ENCODE results near the gene SEC14L5.

The SEC14L5 gene

GRCh38 chr16:4987580-4988374 is 29.6 kb downstream of the SEC14L5 start:
- DNase-seq (ENCODE audit: low spot score) = no peak

GRCh38 chr16:4988647-4989046 is 30.5 kb downstream of the SEC14L5 start:
- no peak for DNase-seq (ENCODE audit: low spot score)

GRCh38 chr16:4989391-4990006 is 31.4 kb downstream of the SEC14L5 start:
- DNase-seq (ENCODE audit: low spot score) = no peak

- DNase-seq (ENCODE audit: low spot score) = no peak
Measured at GRCh38 chr16:4990415-4990814, 32.3 kb downstream of the SEC14L5 start.

- DNase-seq (ENCODE audit: low spot score) = no peak
Measured at GRCh38 chr16:4991754-4992153, 33.6 kb downstream of the SEC14L5 start.

- peak; percentile 36 for DNase-seq (ENCODE audit: low spot score)
Measured at GRCh38 chr16:4994719-4995434, 36.7 kb downstream of the SEC14L5 start.

- DNase-seq (ENCODE audit: low spot score) = no peak
Measured at GRCh38 chr16:5000573-5001001, 42.5 kb downstream of the SEC14L5 start.

- no peak for DNase-seq (ENCODE audit: low spot score)
Measured at GRCh38 chr16:5001571-5001970, 43.4 kb downstream of the SEC14L5 start.

- DNase-seq (ENCODE audit: low spot score) = no peak
Measured at GRCh38 chr16:5001986-5002385, 43.9 kb downstream of the SEC14L5 start.

- no peak for DNase-seq (ENCODE audit: low spot score)
Measured at GRCh38 chr16:5002699-5003143, 44.6 kb downstream of the SEC14L5 start.

- no peak for DNase-seq (ENCODE audit: low spot score)
Measured at GRCh38 chr16:5003211-5003610, 45.1 kb downstream of the SEC14L5 start.

- DNase-seq (ENCODE audit: low spot score) = no peak
Measured at GRCh38 chr16:5003828-5004227, 45.7 kb downstream of the SEC14L5 start.

- no peak for DNase-seq (ENCODE audit: low spot score)
Measured at GRCh38 chr16:5004311-5004710, 46.2 kb downstream of the SEC14L5 start.

GRCh38 chr16:5005916-5006315 is 47.8 kb downstream of the SEC14L5 start:
- DNase-seq (ENCODE audit: low spot score) = no peak

GRCh38 chr16:5006348-5007193 is 48.4 kb downstream of the SEC14L5 start:
- DNase-seq (ENCODE audit: low spot score) = no peak

GRCh38 chr16:5007256-5007655 is 49.1 kb downstream of the SEC14L5 start:
- no peak for DNase-seq (ENCODE audit: low spot score)

- DNase-seq (ENCODE audit: low spot score) = no peak
Measured at GRCh38 chr16:5008311-5008731, 50.2 kb downstream of the SEC14L5 start.

- no peak for DNase-seq (ENCODE audit: low spot score)
Measured at GRCh38 chr16:5010576-5011329, 52.6 kb downstream of the SEC14L5 start.

- DNase-seq (ENCODE audit: low spot score) = no peak
Measured at GRCh38 chr16:5011637-5012036, 53.5 kb downstream of the SEC14L5 start.

- DNase-seq (ENCODE audit: low spot score) = no peak
Measured at GRCh38 chr16:5012887-5013286, 54.8 kb downstream of the SEC14L5 start.

GRCh38 chr16:5015351-5015750 is 57.2 kb downstream of the SEC14L5 start:
- no peak for DNase-seq (ENCODE audit: low spot score)
